Hepatocyte (in vitro differentiated cells): ENCODE results near the gene MYO5A.

Source experiments
- EZH2phosphoT487 ChIP-seq: fragments of 200-600 bp; sonication (generic); IDR thresholded peaks from one replicate; pipeline ENCODE4 v1.6.1; 2018; ENCODE audit warnings: antibody characterized with exemption, mild to moderate bottlenecking, low read depth, moderate library complexity; ENCODE audit not compliant: unreplicated experiment, severe bottlenecking
- TF ChIP-seq, protein P1 (sequence below): fragments of 200-600 bp; sonication (generic); IDR thresholded peaks from 2 replicates; pipeline ENCODE4 v1.5.1; 2016; ENCODE audit warnings: antibody characterized with exemption, mild to moderate bottlenecking; ENCODE audit not compliant: poor library complexity

- TF ChIP-seq, protein P1, sequence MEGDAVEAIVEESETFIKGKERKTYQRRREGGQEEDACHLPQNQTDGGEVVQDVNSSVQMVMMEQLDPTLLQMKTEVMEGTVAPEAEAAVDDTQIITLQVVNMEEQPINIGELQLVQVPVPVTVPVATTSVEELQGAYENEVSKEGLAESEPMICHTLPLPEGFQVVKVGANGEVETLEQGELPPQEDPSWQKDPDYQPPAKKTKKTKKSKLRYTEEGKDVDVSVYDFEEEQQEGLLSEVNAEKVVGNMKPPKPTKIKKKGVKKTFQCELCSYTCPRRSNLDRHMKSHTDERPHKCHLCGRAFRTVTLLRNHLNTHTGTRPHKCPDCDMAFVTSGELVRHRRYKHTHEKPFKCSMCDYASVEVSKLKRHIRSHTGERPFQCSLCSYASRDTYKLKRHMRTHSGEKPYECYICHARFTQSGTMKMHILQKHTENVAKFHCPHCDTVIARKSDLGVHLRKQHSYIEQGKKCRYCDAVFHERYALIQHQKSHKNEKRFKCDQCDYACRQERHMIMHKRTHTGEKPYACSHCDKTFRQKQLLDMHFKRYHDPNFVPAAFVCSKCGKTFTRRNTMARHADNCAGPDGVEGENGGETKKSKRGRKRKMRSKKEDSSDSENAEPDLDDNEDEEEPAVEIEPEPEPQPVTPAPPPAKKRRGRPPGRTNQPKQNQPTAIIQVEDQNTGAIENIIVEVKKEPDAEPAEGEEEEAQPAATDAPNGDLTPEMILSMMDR, result no peak
- no peak for TF ChIP-seq EZH2phosphoT487
Observed at GRCh38 chr15:52532427-52532826, 3.7 kb upstream of the MYO5A start.
